Activated CD4-positive, alpha-beta memory T cell treated with anti-CD3 and anti-CD28 coated beads for 36 hours (primary cell): ENCODE measurements around the gene LRRFIP1. TPM values are rescaled to one million over a fixed set of nuclear protein-coding genes. Genes with fewer than 3 reads are reported as not detected.

Source experiments
- CTCF ChIA-PET: fragments of 350-600 bp; sonication (Branson Sonifier 250); formaldehyde crosslinking; loops from one replicate; lab custom pipeline; 2021; ENCODE audit warnings: antibody characterized with exemption, inconsistent platforms; lab: Charles Lee
- POLR2A ChIA-PET: fragments of 350-600 bp; sonication (Branson Sonifier 250); formaldehyde crosslinking; loops from one replicate; lab custom pipeline; 2021; ENCODE audit warnings: antibody characterized with exemption; lab: Charles Lee
- DNase-seq: peaks from one replicate; pipeline ENCODE4 v3.0.0-alpha.2; 2020
- H3K27ac Mint-ChIP-seq: one replicate; pipeline ENCODE4 v1.8.0; 2021; ENCODE audit warnings: mixed read lengths
- H3K27me3 Mint-ChIP-seq: one replicate; pipeline ENCODE4 v1.8.0; 2021; ENCODE audit warnings: mixed read lengths
- H3K36me3 Mint-ChIP-seq: one replicate; pipeline ENCODE4 v1.8.0; 2021; ENCODE audit warnings: mixed read lengths
- H3K4me1 Mint-ChIP-seq: one replicate; pipeline ENCODE4 v1.8.0; 2021; ENCODE audit warnings: low read depth, mixed read lengths
- H3K4me3 Mint-ChIP-seq: one replicate; pipeline ENCODE4 v1.8.0; 2021; ENCODE audit warnings: mild to moderate bottlenecking, mixed read lengths
- H3K9me3 Mint-ChIP-seq: one replicate; pipeline ENCODE4 v1.8.0; 2021; ENCODE audit warnings: mixed read lengths
- intact Hi-C: fragments of 100-400 bp; cut with micrococcal nuclease; formaldehyde crosslinking; loops from one replicate; pipeline ENCODE4 v1.15.1; 2023
- total RNA-seq, 2 experiments: library from RNA; stranded (reverse); gene quantifications; one replicate each; pipeline ENCODE4 v1.2.3, GENCODE V29; 2021

LRRFIP1 gene
- total RNA-seq, 2 experiments from 2014 or later, result 238 to 240 TPM

GRCh38 chr2:237827421-237827987, 200.1 kb downstream of the LRRFIP1 start:
- Mint-ChIP-seq H3K36me3 (no peaks in the 10 kb centered on the region), H3K27ac (no peak overlapping the region), H3K27me3 (no peaks in the 10 kb centered on the region), H3K4me1 (peaks cover 3% of the 10 kb centered on the region), H3K9me3 (no peaks in the 10 kb centered on the region), H3K4me3 (no peak overlapping the region)
- ChIA-PET POLR2A (no interaction called here), CTCF (no interaction called here)
- no peak for DNase-seq
- intact Hi-C loops, result no loop called here

Other genes with a start within 250 kb of the LRRFIP1 start
- 10 to 100 TPM; 27.7 to 29.7 TPM for gene COL6A3, start 213.4 kb upstream of the LRRFIP1 start, total RNA-seq
- not detected for gene MLPH, start 140.3 kb upstream of the LRRFIP1 start, total RNA-seq
- gene PRLH, start 61.0 kb upstream of the LRRFIP1 start, total RNA-seq, result not detected
- gene RAB17, start 36.9 kb upstream of the LRRFIP1 start, total RNA-seq, result not detected
- under 1 TPM; 0.69 to 0.75 TPM for gene RBM44, start 171.2 kb downstream of the LRRFIP1 start, total RNA-seq
- under 1 TPM; 0.77 to 0.97 TPM for gene RAMP1, start 232.0 kb downstream of the LRRFIP1 start, total RNA-seq